ENCODE results near the gene MKNK1. TPM values are rescaled to one million over a fixed set of nuclear protein-coding genes. Genes with fewer than 3 reads are reported as not detected.

The MKNK1 gene
- total RNA-seq, 2 donors from 2014 or later = 19.9 to 28.5 TPM

DNA sequence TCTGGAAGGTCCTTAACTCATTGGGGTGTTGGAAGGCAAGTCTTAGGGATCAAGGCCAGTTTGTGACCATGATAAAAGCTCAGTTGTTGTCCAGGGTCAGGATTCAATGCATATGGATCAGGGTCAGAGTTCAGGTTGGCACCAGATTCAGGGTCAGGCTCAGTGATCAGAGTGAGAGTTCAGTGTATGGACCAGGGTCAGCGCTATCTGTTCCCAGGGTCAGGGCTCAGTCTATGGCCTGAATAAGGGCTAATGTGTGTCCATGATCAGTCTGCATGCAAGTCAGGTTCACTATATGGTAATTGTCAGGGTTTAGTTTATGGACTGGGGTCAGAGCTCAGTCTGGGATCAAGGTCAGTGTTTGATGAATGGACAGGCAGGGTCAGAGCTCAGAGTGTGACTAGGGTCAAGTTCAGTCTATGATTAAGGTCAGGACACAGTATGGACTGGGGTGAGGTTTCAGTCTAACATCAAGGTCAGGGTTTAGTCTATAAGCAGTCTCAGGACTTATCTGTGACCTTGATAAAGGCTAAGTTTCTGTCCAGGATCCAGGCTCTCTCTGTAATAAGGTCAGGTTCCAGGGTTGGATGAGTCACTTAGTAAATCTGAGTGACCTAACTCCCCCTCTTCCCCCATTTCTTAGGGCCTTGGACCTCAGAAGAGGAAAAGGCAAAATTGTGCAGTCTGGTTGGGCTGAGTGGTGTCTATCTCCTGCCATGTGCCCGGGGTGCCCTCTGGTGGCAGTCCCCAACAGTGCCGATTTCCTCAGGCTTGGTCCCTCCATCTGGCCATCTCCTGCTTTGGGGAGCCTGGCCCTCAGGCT, 76.4 kb downstream of the MKNK1 start:
- peak; percentile 96 for DNase-seq
- Histone ChIP-seq H3K27me3 (ENCODE audit: control insufficient read depth, insufficient read depth, low read length, poor library complexity, severe bottlenecking) (peaks cover 89% of the 10 kb centered on the region), H3K4me3 (ENCODE audit: low read length) (no peak overlapping the region), H3K9ac (ENCODE audit: extremely low read depth, low read length, poor library complexity, severe bottlenecking) (no peak overlapping the region), H3K4me1 (ENCODE audit: control insufficient read depth, insufficient read depth, low read length) (peaks cover 29% of the 10 kb centered on the region), H3K27ac (ENCODE audit: low read depth, low read length) (no peak overlapping the region), H3K36me3 (ENCODE audit: control insufficient read depth, insufficient read depth, low read length) (no peaks in the 10 kb centered on the region), H3K9me3 (ENCODE audit: control insufficient read depth, low read length) (no peaks in the 10 kb centered on the region)
- Mint-ChIP-seq H3K27me3 (ENCODE audit: insufficient read depth) (peaks cover 94% of the 10 kb centered on the region), H3K36me3 (ENCODE audit: low read depth) (no peaks in the 10 kb centered on the region), H3K27ac (no peak overlapping the region), H3K4me3 (no peak overlapping the region), H3K4me1 (peaks cover 51% of the 10 kb centered on the region), H3K9me3 (no peaks in the 10 kb centered on the region)
- TF ChIP-seq, protein P1, sequence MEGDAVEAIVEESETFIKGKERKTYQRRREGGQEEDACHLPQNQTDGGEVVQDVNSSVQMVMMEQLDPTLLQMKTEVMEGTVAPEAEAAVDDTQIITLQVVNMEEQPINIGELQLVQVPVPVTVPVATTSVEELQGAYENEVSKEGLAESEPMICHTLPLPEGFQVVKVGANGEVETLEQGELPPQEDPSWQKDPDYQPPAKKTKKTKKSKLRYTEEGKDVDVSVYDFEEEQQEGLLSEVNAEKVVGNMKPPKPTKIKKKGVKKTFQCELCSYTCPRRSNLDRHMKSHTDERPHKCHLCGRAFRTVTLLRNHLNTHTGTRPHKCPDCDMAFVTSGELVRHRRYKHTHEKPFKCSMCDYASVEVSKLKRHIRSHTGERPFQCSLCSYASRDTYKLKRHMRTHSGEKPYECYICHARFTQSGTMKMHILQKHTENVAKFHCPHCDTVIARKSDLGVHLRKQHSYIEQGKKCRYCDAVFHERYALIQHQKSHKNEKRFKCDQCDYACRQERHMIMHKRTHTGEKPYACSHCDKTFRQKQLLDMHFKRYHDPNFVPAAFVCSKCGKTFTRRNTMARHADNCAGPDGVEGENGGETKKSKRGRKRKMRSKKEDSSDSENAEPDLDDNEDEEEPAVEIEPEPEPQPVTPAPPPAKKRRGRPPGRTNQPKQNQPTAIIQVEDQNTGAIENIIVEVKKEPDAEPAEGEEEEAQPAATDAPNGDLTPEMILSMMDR (conservative IDR thresholded peaks at IDR 0.05) = peak; percentile 91
- WGBS, 2 experiments (ENCODE audit: insufficient coverage in 1 of 2, insufficient read length in 1 of 2) = 26 to 43% methylated on average over 2 to 3 of the region's 3 CpGs

DNA sequence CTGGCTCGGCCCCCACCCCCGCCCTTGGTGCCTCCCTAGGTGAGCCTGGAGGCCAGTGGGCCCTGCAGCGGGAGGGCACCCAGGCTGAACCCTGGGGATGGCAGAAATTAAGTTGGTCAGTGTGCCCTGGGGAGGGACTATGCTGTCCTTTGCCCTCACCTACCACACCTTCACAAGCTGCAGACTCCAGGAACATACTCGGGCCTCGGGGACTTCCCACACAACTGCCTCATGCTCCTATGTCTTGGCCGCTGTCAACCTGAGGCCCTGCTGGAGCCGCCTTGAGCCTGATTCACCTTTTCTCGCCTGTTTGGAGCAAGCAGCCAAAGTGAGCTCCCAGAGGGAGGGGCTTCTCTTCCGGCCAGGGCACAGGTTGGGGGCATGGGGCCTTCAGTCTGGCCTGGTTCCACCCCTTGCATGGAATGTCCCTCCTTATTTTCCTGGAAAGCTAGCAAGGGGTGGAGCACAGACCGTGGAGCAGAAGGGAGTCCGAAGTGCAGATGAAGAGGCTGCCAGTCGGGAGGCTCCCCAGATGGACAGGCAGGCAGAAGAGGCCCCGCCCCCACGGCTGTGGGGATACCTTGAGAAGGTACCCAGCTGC, 77.3 kb downstream of the MKNK1 start:
- peak overlapping the region; percentile 41 for H3K27ac Mint-ChIP-seq
- peak overlapping the region; percentile 45 for H3K4me3 Mint-ChIP-seq
- H3K36me3 Mint-ChIP-seq (ENCODE audit: low read depth) = no peaks in the 10 kb centered on the region
- H3K9me3 Mint-ChIP-seq = no peaks in the 10 kb centered on the region
- Histone ChIP-seq H3K4me3 (ENCODE audit: low read length) (no peak overlapping the region), H3K27ac (ENCODE audit: low read depth, low read length) (no peak overlapping the region), H3K9ac (ENCODE audit: extremely low read depth, low read length, poor library complexity, severe bottlenecking) (no peak overlapping the region), H3K9me3 (ENCODE audit: control insufficient read depth, low read length) (no peaks in the 10 kb centered on the region), H3K27me3 (ENCODE audit: control insufficient read depth, insufficient read depth, low read length, poor library complexity, severe bottlenecking) (peaks cover 80% of the 10 kb centered on the region), H3K4me1 (ENCODE audit: control insufficient read depth, insufficient read depth, low read length) (peaks cover 32% of the 10 kb centered on the region), H3K36me3 (ENCODE audit: control insufficient read depth, insufficient read depth, low read length) (no peaks in the 10 kb centered on the region)
- H3K4me1 Mint-ChIP-seq = peaks cover 60% of the 10 kb centered on the region
- DNase-seq = peak; percentile 88
- H3K27me3 Mint-ChIP-seq (ENCODE audit: insufficient read depth) = peaks cover 93% of the 10 kb centered on the region
- TF ChIP-seq, protein P1 (conservative IDR thresholded peaks at IDR 0.05) = no peak
- WGBS, 2 experiments (ENCODE audit: insufficient coverage in 1 of 2, insufficient read length in 1 of 2) = 26 to 29% methylated on average over 4 to 14 of the region's 14 CpGs

DNA sequence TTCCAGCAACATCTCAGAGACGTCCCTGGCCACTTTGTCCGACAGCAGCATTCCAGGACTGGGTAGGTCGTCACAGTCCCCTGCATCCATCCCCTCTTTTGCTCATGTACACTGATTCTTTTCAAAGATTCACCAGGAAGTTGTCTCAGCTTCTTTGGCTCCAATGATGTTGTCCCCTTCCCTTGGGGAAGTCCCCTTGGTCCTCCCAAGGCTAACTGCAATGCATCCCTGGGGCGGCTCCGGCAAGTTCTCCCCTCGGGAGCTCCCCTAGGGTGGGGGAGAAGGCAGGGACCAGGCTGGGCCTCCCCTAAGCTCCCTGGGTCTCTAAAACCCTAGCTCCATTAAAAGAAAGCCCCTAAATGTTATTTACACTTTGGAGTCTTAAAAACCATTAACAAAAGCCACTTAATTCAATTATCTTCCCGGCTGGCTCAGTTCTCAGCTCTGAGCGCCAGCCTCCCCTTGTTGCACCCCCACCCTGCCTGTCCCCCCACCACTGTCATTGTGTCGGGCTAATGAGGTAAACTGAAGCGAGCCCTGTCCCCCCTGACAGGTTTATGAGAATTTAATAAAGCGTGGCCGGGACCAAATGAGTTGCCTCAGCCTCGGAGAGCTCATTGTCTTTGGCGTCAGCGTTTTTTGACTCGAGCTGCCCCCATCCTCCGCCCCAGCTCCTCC, 77.9 kb downstream of the MKNK1 start:
- Mint-ChIP-seq H3K4me1 (peaks cover 64% of the 10 kb centered on the region), H3K27me3 (ENCODE audit: insufficient read depth) (peaks cover 91% of the 10 kb centered on the region), H3K36me3 (ENCODE audit: low read depth) (no peaks in the 10 kb centered on the region), H3K4me3 (peak overlapping the region; percentile 45), H3K27ac (no peak overlapping the region), H3K9me3 (no peaks in the 10 kb centered on the region)
- Histone ChIP-seq H3K27ac (ENCODE audit: low read depth, low read length) (no peak overlapping the region), H3K9me3 (ENCODE audit: control insufficient read depth, low read length) (no peaks in the 10 kb centered on the region), H3K4me3 (ENCODE audit: low read length) (peak overlapping the region; percentile 34), H3K36me3 (ENCODE audit: control insufficient read depth, insufficient read depth, low read length) (no peaks in the 10 kb centered on the region), H3K9ac (ENCODE audit: extremely low read depth, low read length, poor library complexity, severe bottlenecking) (no peak overlapping the region), H3K4me1 (ENCODE audit: control insufficient read depth, insufficient read depth, low read length) (peaks cover 32% of the 10 kb centered on the region), H3K27me3 (ENCODE audit: control insufficient read depth, insufficient read depth, low read length, poor library complexity, severe bottlenecking) (peaks cover 74% of the 10 kb centered on the region)
- TF ChIP-seq, protein P1 (conservative IDR thresholded peaks at IDR 0.05) = no peak
- no peak for DNase-seq
- 24 to 36% methylated on average over 12 to 17 of the region's 17 CpGs for WGBS, 2 experiments (ENCODE audit: insufficient coverage in 1 of 2, insufficient read length in 1 of 2)
